ENCODE results near the gene POLN.
"Not testable (repeated sequence)": the region's sequence is repeated elsewhere in the genome, so short reads cannot be mapped to it uniquely, and the experiment has no call there.

POLN gene

DNA sequence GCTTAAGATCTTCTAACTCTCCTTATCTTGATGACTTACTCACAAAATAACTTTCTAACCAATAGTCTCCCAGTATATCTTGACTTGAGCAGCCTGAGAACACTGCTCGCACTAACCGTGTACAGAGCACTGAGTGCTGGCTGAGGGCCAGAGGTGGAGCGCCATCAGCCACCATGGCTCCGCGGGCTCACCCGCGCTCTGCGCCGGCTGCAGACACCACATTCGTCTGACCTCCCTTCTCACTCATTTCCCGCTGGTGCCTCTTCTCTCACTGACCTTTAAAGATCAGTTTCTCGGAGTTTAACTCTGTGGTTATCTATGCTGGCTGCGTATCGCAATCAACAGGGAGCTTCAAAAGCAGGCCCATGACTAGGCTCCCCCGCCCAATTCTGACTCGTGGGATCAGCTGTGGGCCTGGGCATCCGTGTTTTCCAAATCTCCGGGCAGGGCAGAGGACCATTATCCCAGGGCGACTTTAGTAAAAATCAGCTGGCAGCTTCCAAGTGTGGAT is 78.6 kb downstream of the POLN start:
- no peak for DNase-seq (ENCODE audit: low read depth)

DNA sequence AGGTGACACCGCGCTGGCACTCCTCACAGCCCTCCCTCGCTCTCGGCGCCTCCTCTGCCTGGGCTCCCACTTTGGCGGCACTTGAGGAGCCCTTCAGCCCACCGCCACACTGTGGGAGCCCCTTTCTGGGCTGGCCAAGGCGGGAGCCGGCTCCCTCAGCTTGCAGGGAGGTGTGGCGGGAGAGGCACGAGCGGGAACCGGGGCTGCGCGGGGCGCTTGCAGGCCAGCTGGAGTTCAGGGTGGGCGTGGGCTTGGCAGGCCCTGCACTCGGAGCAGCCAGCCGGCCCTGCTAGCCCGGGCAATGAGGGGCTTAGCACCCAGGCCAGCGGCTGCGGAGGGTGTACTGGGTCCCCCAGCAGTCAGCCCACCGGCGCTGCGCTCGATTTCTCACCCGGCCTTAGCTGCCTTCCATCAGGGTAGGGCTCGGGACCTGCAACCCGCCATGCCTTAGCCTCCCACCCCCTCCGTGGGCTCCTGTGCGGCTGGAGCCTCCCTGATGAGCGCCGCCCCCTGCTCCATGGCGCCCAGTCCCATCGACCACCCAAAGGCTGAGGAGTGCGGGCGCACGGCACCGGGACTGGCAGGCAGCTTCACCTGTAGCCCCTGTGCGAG is 80.7 kb downstream of the POLN start:
- DNase-seq (ENCODE audit: low read depth): not testable (repeated sequence)

DNA sequence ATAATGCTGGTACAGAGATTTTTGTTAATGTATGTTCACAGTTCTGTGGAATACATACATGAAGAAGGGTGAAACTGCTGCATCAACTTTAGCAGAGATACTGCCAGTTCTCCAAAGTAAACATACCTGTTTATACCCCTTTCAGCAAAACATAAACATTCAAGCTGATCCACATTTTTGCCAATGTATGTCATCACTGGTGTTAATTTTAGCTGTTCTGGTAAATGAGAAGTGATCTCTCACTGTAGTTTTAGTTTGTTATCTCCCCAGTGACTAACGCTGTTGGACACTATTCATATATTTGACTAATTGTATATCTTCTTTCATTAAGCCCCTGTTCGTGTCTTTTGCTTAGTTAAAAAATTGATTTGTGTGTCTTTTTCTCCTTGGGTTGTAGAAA is 82.0 kb downstream of the POLN start:
- DNase-seq (ENCODE audit: low read depth): no peak

DNA sequence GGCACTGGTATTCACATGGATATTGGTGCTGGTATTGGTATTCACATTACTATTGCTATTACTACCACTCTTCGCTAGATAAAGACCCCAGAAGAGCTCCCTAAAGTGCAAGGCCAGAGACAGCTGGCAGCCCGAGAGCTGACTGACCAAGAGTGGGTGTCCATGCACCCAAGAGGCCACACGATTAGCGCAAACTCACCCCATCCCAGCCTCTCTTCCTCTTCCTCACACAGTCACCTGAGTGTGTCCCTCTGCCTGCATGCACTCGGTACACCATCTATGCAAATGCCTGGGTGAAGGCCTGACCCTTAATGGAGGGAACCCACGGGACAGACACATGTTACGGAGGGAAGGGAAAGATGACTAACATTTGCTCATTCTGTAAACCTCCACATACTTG is 86.7 kb downstream of the POLN start:
- DNase-seq (ENCODE audit: low read depth): no peak

DNA sequence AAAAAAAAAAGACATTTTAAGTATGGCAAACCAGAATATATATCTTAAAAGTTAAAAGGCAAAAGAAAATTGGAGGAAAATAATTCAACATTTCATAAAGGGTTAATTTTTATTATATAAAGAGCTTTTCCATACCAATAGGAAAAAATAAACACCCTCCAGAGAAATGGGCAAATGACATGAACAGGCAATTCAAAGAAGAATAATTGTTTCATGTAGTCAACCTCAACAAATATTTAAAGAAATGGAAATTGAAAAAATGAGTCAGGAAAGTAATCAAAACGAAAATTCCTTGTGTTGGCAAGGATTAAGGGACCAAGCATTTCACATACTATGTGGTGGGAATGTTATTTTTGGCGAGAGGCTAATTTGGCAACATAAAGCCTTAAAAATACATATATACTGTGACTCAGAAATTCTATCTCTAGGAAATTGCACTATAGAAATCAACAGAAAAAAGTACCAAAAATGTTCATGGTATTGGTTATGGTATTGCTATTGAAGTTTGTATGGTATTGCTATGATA is 87.6 kb downstream of the POLN start:
- no peak for DNase-seq (ENCODE audit: low read depth)

DNA sequence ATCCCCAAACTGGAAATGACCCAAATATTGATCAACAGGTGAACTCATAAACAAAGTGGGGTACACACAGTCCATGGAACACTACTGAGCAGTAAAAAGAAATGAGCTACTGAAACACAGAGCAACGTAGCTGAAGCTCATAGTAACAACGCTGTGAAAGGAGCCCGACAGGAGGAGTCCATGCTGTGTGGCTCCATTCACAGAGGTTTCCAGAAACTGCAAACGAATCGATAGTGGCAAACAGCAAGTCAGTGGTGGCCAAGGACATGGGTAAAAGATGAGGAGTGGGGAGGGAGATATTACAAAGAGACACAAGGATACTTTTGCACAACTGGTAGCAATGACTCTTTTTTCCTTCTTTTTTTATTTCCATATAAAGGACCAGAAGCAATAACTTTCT is 90.4 kb downstream of the POLN start:
- DNase-seq (ENCODE audit: low read depth): no peak

DNA sequence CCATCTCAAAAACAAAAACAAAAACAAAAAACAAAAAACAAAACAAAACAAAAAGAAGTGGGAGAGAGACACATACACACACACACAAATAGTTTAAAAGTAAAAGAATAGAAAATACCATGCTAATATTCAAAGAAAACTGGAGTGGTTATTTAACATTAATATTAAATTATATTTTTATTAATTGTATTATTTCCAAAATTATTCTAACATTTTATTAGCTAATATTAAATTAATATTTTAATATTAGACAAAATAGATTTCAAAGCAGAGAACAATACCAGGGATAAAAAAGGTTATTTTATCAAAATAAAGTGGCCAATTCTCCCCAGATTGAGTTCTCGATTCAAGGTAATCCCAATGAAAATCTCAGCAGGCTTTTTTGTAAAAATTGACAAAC is 91.8 kb downstream of the POLN start:
- no peak for DNase-seq (ENCODE audit: low read depth)

DNA sequence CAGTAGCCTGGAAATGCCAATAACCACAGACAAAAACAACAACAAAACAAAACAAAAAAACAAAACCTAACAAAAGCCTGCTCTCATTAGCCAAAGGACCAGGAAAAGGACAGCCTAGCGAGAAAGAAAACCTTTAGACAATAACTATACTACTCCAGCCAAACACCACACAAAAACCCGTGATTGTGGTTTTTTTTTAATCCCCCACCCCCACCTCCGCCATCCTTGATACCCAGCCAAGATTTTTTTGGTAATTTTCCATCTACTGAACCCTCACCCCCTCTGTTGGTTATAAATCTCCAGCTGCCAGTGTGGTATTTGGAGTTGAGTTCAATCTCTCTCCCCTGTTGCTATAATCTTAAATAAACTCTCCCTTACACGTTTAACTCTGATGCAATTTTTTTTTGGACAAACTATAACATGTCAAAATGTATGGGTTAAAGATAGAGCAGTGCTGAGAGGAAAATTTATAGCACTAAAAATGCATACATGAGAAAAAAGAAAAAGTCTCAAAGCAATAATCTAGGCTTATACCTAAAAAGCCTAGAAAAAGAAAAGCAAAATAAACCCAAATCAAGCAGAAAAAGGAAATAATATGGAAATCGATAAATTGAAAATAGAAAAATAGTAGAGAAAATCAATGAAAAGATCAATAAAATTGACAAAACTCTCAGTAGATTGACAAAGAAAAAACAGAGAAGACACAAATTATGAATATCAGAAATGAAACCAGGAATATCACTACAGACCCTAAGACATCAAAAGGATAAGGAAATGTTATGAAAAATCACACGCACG is 99.1 kb downstream of the POLN start:
- no peak for DNase-seq (ENCODE audit: low read depth)

DNA sequence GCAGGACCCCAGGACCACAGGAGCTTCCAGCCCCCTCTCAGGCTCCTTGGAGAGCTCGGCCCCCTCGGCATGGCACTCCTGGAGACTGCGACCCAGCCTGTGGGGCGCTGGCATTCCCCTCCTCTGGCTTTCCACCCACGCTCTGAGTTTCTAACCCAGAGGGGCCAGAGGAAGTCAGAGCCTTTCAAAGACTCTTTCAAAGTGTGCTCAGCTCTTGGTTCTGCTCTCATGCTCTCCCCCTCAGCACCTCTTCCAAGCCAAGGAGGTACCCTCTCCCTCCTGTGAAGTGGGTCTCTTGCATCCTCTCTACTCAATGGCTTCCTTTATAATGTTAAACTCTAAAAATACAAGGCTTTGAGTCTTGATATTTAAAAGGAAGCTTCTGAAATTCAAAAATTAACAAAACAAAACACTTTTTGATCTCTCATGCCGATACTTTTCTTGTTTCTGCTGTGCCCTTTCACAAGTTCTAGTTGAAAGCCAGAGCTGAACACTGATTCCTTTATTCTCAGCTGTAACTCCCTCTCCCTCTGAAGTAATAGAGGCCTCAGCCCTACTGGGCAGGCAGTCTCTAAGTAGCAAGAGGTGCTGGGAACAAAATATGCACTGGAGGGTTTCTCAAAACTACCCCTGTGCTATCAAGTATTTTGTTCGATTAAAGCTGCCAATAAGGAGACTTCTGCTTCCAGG is 100.0 kb downstream of the POLN start:
- no peak for DNase-seq (ENCODE audit: low read depth)

DNA sequence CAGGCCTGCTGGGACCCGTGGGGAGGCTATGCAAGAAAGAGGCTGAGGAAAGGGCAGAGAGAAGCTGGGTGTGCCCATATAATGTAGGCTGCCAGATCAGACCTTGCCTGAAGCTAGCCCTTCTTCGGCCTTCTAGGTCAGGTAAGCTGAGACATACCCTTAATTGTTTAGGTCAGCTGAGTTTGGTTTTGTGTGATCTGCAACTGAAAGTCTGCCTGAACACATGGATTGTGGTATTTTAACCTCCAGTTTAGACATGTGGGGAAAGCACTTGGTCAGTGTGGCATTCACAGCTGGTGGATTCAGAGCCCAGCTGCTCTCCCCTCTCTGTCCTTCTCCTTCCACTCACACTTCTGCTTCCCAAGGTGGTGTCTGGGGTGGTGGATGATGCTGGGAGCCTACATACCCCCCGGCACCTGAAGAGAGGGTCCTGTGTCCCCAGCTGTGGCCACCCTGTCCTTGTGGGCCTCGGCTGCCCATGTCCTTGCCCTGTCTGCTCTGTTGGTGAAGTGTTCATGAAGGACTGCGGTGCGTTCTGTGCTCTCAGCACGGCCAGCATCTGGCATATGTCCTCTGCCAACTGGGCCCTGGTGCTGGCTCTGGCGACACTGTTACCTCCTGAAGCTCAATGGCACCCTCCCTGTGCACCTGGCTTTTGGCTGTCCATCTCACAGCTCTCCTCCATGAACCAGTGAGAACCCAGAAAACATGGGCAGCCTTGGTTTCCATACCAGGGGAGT is 100.7 kb downstream of the POLN start:
- no peak for DNase-seq (ENCODE audit: low read depth)

DNA sequence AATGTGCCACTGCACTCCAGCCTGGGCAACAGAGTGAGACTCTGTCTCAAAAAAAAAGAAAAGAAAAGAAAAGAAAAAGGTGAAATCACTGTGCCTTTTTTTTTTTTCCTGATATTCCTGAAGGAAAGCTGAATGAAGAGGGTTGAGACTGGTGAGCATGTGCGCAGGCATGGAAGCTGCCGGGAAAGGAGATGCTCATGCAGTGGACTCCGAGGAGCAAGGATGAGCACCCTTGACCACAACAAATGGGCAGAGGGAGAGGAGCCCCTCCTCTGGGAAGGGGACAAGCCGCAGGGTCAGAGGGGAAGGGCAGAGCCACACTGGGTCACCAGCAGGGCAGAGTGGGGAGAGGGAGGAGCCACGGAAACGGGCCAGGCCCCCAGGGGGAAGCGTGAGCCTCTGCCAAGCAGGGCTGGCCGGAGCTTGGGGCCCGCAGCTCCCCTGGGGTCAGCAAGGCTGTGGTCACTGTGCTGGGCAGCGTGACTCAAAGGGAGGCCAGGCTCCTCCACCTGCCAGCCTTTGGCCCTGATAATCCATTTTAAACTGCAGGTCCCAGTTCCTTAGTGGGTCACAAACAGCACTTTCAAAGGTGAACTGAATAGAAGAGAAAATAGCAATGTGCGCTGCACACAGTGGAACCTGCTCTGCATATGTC is 102.9 kb downstream of the POLN start:
- DNase-seq (ENCODE audit: low read depth): no peak

DNA sequence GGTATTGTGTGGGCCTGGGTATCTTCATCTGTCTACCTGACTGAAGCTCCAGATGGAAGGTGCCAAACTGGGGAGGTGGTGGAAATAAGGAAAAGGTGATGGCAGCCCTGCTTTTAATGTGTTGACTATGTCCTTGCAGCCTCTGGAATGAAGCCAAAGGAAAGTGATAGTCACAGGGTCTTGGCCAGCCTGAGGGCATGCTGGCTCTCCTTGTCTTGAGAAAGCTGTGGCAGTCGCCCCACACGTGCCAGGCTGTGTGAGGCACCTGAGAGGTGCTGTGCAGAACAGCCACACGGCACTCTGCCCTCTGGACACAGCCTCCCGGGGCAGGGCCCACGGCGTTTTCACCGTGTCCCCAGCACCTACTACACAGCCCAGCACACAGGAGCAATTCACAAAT is 105.2 kb downstream of the POLN start:
- DNase-seq (ENCODE audit: low read depth): no peak

DNA sequence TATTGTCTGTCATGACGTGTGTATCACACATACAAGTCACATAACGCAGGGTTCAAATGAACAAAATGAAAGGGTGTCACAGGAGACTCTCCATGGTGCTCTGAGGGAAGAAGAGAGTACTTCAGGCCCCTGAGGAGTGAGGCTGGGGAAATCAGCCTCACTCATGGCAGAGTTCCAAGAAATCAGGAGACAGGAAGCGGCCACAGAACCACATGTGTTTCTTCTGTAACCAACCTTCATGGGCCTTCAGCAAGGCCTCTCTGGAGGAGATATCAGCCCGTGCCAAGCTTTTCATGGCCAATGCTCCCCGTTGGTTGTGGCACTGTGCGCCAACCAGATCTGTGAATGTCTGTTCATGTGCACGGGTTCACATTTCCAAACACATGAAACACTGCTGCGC is 106.8 kb downstream of the POLN start:
- DNase-seq (ENCODE audit: low read depth): peak; percentile 29

DNA sequence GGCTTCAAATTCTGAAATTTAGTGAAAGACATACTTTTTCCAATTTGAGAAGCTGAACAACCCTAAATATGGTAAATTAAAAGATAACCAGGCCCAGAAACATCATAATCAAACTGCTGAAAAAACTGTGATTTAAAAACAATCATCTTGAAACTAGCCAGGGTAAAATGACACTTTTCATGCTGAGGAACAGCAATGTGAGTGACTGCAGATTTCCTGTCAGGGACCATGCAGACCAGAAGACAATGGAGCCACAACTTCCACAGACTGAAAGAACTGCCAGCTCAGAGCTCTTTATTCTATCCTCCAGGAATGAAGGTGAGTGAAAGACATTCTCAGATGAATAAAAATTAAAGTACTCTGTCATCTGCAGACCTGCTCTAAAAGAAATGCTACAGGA is 109.5 kb downstream of the POLN start:
- no peak for DNase-seq (ENCODE audit: low read depth)

DNA sequence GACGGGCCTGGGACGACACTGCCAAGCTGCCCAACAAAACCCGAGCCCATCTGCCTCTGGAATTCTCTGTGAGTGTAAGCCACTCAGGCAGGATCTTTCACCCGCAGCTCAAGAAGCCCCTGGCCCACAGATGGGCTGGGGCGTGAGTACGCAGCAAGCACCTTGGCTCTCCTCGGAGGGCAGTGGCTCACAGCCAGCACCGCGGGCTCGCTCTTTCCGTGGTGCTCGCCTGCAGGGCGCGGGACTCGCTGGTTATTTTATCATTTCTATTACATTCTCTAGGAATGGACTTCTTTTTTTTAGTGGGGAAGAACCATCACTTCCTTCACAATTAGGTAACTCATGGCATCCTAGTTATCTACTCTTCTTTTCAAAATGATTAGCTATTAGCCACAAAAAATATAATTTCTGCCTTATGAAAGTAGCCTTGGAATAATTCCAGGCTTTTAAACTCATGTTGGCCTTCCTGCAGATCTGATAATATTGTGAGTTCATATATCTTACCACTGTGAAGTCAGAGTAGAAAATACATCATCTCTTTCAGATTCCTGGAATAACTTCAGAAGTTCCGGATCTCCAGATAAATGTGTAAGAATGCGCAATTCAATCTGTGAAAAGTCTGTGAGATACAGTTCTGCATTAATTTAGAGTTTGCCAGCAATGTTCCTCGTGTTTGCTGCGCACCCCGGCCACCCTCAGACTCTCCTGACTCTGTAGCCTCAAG is 114.2 kb downstream of the POLN start:
- DNase-seq (ENCODE audit: low read depth): no peak

DNA sequence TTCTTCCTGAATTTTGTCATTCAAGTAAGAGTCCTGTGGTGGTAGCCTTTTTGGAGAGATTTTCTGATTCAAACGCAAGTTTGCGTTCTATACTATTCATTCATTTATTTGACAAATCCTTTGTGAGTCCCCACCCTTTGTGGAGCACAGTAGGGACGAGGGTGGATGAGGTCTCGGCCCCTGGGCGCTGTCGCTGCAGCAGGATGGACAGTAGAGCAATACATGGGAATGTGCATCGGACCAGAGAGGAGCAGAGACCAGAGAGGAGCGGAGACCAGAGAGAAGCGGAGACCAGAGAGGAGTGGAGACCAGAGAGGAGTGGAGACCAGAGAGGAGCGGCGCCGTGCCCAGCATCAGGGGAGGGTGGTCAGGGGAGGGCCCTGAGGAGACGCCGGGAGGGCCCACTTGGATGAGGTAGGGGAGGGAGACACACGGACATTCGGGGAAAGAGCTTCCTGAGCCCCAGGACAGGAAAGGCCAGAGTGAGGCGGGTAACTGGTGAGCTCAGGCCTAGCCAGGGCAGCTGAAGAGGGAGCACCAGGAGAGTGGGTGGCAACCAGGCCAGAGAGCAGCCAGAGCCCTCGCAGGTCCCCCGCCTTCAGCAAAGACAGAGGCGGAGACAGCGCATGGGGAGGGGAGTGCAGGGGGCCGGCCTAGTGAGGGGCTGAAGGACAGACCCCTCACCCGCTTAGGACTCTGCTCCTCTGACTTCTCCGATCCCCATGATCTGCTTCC is 115.4 kb downstream of the POLN start:
- no peak for DNase-seq (ENCODE audit: low read depth)

DNA sequence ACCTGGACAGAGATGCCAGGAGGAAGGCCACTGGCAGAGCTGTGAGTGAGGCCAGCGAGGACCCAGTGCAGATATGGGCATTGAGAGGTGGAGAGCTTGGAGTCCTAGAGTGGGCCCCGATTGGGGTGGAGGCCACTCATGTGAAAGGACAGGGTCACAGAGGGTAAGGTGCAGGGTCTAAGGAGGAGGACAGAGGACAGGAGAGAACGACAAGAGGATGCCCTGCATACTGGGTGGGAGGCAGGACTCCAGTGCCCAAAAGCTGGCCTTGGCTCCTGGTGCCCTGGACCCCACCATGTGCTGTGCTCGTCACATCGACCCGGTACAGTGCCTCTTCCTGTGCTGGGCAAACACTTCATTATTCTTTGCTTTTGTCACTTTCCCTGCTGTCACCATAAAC is 116.1 kb downstream of the POLN start:
- DNase-seq (ENCODE audit: low read depth): no peak

DNA sequence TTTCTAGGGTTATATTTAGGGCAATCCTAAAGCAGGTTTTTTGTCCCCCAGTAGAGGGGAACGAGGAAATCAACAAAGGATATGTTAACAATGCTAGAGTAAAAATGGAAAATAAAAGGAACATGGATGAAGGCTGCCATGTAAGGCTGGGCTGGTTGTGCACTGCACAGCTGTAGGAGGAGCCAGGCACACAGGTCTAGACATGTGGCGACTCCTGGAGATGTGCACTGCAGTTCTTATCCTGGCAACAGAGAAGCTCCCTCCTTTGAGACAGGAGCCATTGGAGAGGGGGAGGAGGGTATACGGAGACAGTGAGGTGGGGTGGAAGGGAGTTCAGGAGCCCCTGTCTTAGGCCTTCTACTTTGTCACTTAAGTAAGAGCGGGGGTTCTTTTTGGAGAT is 116.9 kb downstream of the POLN start:
- no peak for DNase-seq (ENCODE audit: low read depth)

DNA sequence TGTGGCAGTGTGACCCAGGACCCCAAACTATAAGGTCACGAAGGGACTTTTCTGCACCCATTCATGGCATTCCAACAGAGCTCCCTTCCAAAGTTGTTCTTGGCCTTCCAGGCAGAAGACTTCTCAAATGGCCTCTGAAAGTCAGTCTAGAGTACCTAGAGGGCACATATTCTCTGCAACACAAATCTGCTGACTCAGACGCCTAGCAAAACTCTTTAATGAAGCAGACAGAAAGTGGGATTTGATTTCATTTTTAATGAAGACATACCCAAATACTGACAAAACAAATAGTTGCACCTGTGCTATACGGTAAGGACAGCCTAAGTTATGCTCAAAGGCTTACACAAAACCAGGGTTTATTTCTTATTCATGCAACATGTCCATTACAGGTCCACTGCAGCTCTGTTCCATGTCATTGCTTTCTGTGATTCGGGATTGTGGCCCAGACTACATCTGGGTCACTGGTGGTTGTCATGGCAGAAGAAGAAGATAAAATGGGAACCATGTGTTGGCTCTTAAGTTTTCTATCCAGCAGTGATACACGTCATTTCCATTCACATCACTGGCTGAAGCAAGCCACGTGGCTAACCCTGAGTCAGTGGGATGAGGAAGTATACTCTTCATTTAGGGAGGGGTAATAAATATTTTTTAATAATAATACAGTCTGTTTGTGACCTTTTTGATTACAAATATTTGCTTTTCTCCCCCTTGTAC is 125.1 kb downstream of the POLN start:
- DNase-seq (ENCODE audit: low read depth): no peak

DNA sequence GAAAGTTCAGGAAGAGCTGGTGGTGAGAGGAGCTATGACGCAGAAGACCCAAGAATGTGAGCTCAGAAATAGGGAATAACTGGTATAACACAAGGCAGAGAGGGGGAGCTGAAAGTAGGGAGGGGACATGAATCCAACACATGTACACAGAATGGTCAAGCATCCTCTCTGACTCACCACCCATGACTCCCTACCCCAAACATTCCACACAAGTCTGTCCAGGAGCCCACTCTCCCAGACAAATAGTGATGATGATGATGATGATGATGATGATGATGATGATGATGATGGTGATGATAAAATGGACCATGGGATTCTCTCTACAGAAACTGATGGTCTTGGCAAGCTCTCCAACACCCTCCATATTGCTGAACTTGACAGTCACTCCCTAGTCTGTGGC is 136.4 kb downstream of the POLN start:
- no peak for DNase-seq (ENCODE audit: low read depth)

Data from CMK (cell line).